ENCODE data around the gene PSME1.

Gene PSME1

GRCh38 chr14:24177041-24177825 lies 41.2 kb downstream of the PSME1 start:
- no peak for DNase-seq

GRCh38 chr14:24177891-24178290 lies 41.9 kb downstream of the PSME1 start:
- DNase-seq: no peak

GRCh38 chr14:24178399-24179178 lies 42.6 kb downstream of the PSME1 start:
- no peak for DNase-seq

GRCh38 chr14:24179294-24179960 lies 43.4 kb downstream of the PSME1 start:
- DNase-seq: peak; percentile 43

GRCh38 chr14:24179961-24180796 lies 44.2 kb downstream of the PSME1 start:
- DNase-seq: peak; percentile 58

GRCh38 chr14:24181371-24182077 lies 45.5 kb downstream of the PSME1 start:
- no peak for DNase-seq

- DNase-seq: no peak
Observed at GRCh38 chr14:24182110-24182882, 46.3 kb downstream of the PSME1 start.

- no peak for DNase-seq
Observed at GRCh38 chr14:24183014-24183481, 47.1 kb downstream of the PSME1 start.

- DNase-seq: no peak
Observed at GRCh38 chr14:24184104-24184970, 48.3 kb downstream of the PSME1 start.

- no peak for DNase-seq
Observed at GRCh38 chr14:24185026-24185425, 49.0 kb downstream of the PSME1 start.

- DNase-seq: no peak
Observed at GRCh38 chr14:24185741-24186140, 49.7 kb downstream of the PSME1 start.

- DNase-seq: no peak
Observed at GRCh38 chr14:24186831-24187538, 51.0 kb downstream of the PSME1 start.

- no peak for DNase-seq
Observed at GRCh38 chr14:24187539-24187915, 51.5 kb downstream of the PSME1 start.
